GM12872 (cell line): Measurements from ENCODE around the gene DCDC2C.
A peak's percentile ranks its signal among the peaks of the same experiment; 100 is the strongest.

Source experiments
- CTCF ChIP-seq: IDR thresholded peaks from 3 replicates; pipeline ENCODE4 v1.5.1; 2011; ENCODE audit warnings: low read depth, mild to moderate bottlenecking, low read length, moderate library complexity; ENCODE audit not compliant: insufficient read depth

Gene DCDC2C

GRCh38 chr2:3725002-3725401 is 21.6 kb downstream of the DCDC2C start:
- no peak for TF ChIP-seq CTCF

DNA sequence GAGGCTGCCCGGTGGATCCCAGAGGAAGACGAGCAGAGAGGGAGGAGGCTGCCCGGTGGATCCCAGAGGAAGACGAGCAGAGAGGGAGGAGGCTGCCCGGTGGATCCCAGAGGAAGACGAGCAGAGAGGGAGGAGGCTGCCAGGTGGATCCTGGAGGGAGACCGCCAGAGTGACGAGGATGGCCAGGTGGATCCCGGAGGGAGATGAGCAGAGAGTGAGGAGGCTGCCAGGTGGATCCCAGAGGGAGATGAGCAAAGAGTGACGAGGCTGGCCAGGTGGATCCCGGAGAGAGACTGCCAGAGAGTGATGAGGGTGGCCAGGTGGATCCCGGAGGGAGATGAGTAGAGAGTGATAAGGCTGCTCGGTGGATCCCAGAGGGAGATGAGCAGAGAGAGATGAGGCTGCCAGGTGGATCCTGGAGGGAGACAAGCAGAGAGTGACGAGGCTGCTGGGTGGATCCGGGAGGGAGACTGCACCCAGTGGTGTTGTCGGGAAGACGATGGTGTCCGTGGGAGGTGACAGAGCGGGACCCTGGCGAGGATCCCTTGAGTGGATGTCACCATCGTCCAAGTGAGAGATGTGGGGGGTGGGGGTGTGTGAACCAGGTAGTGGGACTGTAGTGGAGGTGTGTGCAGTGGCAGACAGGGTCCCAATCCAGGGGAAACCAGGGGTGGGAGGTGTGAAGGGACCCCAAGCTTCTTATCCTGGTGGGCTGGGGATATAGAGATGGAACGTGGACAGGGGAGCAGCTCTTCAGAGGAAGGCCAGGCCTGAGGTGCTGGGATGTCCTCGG is 22.3 kb downstream of the DCDC2C start:
- TF ChIP-seq CTCF: no peak

- no peak for TF ChIP-seq CTCF
Observed at GRCh38 chr2:3726511-3726910, 23.1 kb downstream of the DCDC2C start.

DNA sequence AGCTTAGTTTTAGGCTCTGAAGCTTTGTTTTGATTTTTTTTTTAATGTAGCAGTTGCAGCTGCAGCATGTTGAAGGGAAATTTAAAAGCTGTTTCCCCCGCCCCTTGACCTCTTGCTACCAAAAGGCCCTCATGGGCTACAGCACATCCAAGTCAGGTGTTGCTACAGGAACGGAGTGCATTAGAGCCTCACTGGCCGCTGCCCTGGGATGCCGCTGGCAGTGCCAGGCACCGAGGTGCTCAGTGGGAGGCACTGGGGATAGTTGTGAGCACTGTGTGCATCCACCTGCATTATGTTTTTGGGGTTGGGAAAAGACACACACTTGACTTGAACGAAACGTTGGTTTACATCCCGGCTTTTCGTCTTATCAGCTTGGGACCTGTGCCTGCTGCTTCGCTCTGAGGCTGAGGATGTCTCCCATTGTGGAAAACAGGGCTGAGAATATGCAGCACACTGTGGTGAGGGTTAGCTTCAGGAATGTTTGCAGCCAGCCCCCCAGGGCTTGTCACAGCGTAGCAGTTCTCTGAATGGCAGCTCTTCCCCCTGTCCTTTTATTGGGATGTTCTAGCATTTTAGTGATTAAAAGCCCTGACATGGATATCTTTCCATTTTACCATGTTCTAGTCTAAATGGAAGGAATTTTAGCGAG is 24.1 kb downstream of the DCDC2C start:
- TF ChIP-seq CTCF: no peak

- TF ChIP-seq CTCF: peak; percentile 56
Observed at GRCh38 chr2:3728104-3729054, 25.0 kb downstream of the DCDC2C start.

GRCh38 chr2:3729055-3729448 is 25.7 kb downstream of the DCDC2C start:
- no peak for TF ChIP-seq CTCF

- TF ChIP-seq CTCF: no peak
Observed at GRCh38 chr2:3729786-3730185, 26.4 kb downstream of the DCDC2C start.
